Left forelimb (tissue), 1 donor: Measurements from ENCODE around the gene PIK3CA.

Source experiments
- DNase-seq: peaks from one replicate; pipeline ENCODE4 v3.0.0-alpha.2; 2018; ENCODE audit warnings: low spot score

PIK3CA gene

GRCh38 chr3:179158336-179159039 is 10.3 kb downstream of the PIK3CA start:
- DNase-seq: no peak

- DNase-seq: no peak
Observed at GRCh38 chr3:179163503-179163902, 15.3 kb downstream of the PIK3CA start.

GRCh38 chr3:179164857-179165256 is 16.7 kb downstream of the PIK3CA start:
- no peak for DNase-seq

GRCh38 chr3:179166561-179167201 is 18.5 kb downstream of the PIK3CA start:
- DNase-seq: no peak

- no peak for DNase-seq
Observed at GRCh38 chr3:179168918-179169317, 20.8 kb downstream of the PIK3CA start.

GRCh38 chr3:179172546-179172945 is 24.4 kb downstream of the PIK3CA start:
- DNase-seq: no peak

GRCh38 chr3:179174316-179174715 is 26.2 kb downstream of the PIK3CA start:
- no peak for DNase-seq

GRCh38 chr3:179174898-179175297 is 26.7 kb downstream of the PIK3CA start:
- DNase-seq: no peak

GRCh38 chr3:179175358-179175757 is 27.2 kb downstream of the PIK3CA start:
- no peak for DNase-seq

- DNase-seq: no peak
Observed at GRCh38 chr3:179177611-179178010, 29.5 kb downstream of the PIK3CA start.

GRCh38 chr3:179179256-179179655 is 31.1 kb downstream of the PIK3CA start:
- DNase-seq: no peak

GRCh38 chr3:179179979-179180759 is 32.0 kb downstream of the PIK3CA start:
- no peak for DNase-seq

GRCh38 chr3:179181021-179181472 is 32.9 kb downstream of the PIK3CA start:
- no peak for DNase-seq

- no peak for DNase-seq
Observed at GRCh38 chr3:179181993-179182551, 33.9 kb downstream of the PIK3CA start.

GRCh38 chr3:179182902-179183301 is 34.7 kb downstream of the PIK3CA start:
- no peak for DNase-seq

- no peak for DNase-seq
Observed at GRCh38 chr3:179184826-179185225, 36.7 kb downstream of the PIK3CA start.

- DNase-seq: no peak
Observed at GRCh38 chr3:179186426-179186825, 38.3 kb downstream of the PIK3CA start.

- no peak for DNase-seq
Observed at GRCh38 chr3:179189759-179190158, 41.6 kb downstream of the PIK3CA start.

GRCh38 chr3:179190581-179190980 is 42.4 kb downstream of the PIK3CA start:
- DNase-seq: no peak

GRCh38 chr3:179192542-179192941 is 44.4 kb downstream of the PIK3CA start:
- DNase-seq: no peak

GRCh38 chr3:179194931-179195330 is 46.8 kb downstream of the PIK3CA start:
- no peak for DNase-seq

GRCh38 chr3:179196098-179196497 is 47.9 kb downstream of the PIK3CA start:
- DNase-seq: no peak

- DNase-seq: no peak
Observed at GRCh38 chr3:179196700-179197099, 48.5 kb downstream of the PIK3CA start.
